HG03342 (cell line): Measurements from ENCODE around the gene SEMA6B.

Experiments
- ATAC-seq: cut with Tn5 transposase; IDR thresholded peaks from one replicate; pipeline ENCODE4 v1.9.1; 2021; ENCODE audit warnings: mild to moderate bottlenecking, moderate library complexity; ENCODE audit not compliant: unreplicated experiment

The SEMA6B gene

DNA sequence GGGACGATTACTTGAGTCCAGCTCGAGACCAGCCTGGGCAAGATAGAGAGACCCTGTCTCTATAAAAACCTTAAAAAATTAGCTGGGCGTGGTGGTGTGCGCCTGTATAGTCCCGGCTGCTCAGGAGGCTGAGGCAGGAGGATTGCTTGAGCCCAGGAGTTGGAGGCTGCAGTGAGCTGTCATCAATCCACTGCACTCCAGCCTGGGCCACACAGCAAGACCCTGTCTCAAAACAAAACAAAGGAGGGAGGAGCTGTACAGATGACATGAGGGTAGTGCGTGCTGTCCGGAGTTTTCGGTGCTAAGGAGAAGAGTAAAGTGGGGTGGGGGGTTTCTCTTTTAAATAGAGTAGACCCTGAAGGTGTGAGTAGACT, 64.8 kb downstream of the SEMA6B start:
- ATAC-seq = no peak

DNA sequence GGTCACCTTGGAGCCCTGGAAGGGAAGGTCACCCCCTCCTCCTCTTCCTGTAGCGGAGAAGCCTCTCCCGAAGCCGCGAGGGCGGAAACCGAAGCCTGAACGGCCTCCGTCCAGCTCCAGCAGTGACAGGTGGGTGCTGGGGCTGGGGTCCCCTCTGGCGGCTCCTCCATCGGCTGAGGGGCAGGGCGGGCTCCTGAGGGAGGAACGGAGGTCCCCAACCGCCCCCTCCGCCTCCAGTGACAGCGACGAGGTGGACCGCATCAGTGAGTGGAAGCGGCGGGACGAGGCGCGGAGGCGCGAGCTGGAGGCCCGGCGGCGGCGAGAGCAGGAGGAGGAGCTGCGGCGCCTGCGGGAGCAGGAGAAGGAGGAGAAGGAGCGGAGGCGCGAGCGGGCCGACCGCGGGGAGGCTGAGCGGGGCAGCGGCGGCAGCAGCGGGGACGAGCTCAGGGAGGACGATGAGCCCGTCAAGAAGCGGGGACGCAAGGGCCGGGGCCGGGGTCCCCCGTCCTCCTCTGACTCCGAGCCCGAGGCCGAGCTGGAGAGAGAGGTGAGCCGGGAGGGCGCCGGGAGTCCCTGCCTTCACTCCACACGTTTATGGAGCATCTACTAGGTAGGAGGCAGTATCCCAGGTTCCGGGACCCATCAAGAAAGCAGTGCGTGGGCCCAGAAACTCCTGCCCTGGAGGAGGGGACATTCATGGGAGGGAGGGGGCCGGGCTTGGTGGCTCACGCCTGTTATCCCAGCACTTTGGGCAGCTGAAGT, 65.4 kb downstream of the SEMA6B start:
- ATAC-seq = no peak

DNA sequence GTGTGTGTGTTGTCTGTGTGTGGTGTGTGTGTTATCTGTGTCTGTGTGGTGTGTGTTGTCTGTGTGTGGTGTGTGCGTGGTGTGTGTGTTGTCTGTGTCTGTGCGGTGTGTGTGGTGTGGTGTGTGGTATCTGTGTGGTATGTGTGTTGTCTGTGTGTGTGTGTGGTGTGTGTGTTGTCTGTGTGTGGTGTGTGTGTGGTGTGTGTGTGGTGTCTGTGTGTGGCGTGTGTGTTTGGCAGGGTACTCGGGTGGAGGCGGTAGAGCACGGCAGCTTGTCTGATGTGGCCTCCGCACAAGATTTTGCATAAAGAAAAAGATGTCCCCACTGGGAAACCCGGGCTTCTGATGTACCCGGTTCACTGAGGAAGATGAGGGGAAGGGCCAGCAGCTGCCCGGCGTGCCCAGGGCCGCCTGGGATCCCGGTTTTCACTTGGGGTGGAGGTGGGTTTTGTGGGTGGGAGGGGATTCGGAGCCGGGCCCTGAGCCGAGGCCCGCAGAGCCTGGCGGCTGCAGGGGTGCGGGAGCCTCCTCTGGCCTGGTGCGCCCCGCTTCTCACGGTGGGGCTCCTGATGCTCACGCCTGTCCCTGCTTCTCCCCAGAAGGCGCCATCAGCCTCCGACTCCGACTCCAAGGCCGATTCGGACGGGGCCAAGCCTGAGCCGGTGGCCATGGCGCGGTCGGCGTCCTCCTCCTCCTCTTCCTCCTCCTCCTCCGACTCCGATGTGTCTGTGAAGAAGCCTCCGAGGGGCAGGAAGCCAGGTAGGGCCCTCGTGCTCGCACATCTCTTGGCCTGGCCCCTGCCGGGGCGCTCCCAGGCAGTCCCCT, 66.2 kb downstream of the SEMA6B start:
- ATAC-seq = no peak
